DMS153 treated with DMSO at 0.1 percent for 48 hours (cell line): Measurements from ENCODE around the gene GRIK4.

Experiments
- DNase-seq: peaks from one replicate; lab custom pipeline; 2025; ENCODE audit not compliant: unreplicated experiment; lab: John Stamatoyannopoulos, UW

The GRIK4 gene

DNA sequence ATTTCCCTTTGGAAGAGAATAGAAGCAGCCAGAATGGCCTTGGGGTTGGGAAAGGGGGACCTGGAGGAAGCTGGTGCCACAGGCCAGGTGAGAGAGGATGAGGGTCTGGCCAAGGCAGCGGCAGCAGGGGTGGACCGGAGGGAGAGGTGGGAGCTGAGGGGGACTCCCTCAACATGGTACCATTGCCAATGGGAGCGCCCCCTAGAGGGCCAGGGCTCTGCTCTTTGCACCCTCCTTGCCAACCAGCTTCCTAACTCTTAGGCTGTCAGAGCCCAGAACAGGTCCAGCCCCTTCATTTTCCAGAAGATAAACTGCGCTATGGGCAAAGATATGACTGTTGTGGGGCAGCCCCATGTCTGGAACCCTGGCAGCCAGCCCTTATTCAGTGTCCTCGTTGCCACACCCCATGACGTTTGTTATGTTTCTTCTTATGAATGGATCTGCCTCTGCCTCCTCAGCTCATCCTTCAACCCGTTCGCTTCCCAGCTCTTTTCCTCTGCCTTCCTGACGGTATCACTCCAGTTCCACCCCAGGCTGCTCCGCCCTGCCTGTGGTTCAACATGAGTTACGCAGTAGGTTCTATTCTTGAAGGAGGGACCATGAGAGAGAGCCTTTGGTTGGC is 185.2 kb downstream of the GRIK4 start:
- DNase-seq: no peak

DNA sequence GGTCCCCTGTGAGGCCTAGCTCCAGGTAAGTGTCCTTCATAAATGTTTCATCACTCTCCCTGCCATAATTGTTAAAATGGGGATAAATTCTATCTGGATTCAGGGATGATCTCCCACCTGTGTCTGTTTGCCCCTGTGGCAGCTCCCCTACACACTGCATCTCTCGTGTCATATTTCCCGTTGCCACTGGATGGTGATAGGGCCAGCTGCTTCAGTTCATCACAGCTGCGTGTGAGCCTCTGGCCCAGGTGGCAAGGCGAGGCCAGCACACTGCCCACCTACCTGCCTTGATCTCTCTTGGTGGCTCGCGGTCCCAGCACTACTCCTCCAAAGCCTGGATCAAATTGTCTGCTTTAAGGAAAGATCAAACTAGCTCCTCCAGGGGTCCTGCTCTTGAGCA is 187.4 kb downstream of the GRIK4 start:
- no peak for DNase-seq

DNA sequence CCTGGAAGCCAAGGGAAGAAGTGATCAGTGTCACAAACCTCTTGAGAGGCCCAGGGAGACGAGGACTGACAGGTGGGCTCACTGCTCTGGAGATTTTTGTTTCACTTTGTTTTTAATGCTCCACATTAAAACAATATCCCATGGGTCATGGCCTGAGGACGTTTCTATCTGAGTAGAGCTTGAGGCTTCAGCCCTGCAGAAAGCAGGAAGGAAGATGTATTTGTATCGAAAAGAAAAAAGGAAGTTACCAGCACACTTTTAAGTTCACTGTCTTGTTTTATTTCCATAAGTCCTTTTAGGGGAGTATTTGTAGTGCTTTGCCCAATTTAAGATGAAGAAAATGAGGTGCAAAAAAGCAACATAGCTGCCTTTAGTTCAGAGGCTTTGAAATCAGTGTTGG is 191.1 kb downstream of the GRIK4 start:
- DNase-seq: no peak

DNA sequence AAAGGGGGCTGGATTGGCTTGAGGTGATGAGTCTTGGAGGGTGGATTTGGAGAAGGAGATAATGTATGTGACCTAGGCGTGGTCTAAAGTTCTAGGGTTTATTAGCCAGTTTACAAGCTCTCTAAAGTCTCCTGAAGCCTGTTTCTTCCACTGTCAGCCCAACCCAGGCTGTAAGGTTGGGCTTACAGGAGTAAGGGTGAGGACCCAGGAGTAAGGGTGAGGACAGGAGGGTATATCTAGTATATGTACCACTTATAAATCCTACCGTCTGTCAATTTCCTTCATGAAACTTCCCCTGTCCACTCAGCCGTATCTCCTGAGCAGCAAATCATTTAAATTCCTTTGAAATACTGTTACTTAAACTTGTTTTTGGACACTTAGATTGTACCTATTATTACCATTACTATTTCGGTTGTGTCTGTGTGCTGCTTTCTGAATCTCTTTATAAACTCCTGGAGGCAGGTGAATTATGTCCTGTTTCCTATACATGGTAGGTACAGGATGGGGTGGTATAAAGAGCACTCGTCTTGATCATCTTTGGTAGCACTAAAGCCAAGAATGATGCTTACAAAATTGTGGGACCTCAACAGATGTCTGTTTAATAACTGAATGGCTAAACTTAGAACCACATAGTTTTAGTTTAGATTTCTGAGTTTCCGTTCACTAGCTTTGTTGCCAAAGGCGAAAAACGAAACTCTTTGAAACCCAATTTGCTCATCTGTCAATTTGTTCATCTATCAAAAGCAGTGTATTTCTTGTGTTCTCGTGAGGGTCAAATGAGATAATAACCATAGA is 192.0 kb downstream of the GRIK4 start:
- no peak for DNase-seq

DNA sequence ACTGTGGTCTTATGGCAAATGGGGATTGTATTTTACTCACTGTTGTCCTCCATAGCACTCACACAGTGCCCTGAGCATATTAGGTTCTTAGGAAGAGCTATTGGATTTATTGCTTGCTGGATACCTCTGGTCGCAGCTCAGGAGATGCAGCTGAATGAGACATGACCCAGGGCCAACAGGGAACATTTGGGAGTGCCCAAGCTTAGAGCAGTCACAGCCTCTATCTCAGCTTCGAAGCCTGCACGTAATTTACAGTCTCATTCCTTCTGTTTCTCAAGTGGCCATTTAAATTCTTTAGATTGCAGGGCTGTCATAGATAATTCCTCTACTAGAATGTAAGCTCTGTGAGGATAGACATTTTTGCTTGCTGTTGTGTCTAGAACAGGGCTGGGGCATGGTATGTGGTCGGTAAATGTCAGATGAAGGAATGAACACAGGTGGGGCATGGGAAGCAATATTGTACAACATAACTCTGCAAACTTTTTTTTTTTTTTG is 192.8 kb downstream of the GRIK4 start:
- DNase-seq: no peak

DNA sequence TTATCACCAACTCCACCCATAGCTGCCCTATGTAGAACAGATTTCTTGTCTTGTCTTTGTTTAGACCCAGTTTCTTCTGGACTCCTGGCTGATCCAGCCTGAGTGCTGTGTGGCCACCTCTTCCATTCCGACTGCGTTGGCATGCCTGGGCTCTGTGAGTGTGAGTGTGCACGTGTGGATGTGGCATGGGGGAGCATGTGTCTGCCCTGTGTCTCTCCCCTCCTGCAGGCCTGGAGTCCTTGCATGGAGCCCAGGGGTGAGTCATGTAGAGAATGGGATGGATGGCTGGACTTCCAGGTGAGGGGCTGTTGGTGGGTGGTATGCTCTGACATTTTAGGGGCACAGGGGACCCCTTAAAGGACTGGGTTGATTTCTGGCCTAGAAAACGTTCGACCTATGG is 194.7 kb downstream of the GRIK4 start:
- DNase-seq: no peak

DNA sequence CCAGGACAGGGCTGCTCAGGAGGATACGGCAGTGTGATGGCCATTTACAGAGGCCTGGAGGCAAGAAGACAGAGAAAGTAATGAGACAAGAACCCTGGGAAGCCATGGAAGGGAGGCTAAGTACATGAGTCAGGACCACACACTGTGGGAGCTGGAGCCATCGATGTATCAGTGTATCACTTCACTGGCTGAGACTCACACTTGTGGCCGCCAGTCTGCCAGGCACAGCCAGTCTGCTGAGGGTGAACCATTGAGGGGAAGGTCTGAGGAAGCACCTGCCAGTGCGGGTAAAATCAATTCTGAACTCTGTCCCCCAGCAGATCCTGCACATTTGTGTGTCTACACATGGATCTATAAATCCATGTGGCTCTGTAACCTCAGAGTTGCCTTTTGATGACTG is 195.6 kb downstream of the GRIK4 start:
- DNase-seq: no peak

DNA sequence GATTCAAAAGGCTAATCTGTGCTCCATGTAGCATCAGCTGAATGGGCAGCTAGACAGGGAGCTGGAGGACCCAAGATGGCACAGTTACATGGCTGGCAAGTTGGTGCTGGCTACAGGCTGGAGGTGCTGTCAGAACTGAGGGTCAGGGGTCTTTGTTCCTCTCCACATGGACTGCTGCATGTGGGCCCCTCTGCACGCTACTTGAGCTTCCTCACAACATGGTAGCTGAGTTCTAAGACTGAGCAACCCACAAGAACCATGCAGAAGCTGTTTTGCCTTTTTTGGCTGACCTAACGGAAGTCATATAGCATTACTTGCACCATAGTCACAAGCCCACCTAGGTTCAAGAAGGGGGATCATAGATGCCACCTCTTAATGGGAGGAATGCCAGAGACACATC is 196.1 kb downstream of the GRIK4 start:
- DNase-seq: no peak

DNA sequence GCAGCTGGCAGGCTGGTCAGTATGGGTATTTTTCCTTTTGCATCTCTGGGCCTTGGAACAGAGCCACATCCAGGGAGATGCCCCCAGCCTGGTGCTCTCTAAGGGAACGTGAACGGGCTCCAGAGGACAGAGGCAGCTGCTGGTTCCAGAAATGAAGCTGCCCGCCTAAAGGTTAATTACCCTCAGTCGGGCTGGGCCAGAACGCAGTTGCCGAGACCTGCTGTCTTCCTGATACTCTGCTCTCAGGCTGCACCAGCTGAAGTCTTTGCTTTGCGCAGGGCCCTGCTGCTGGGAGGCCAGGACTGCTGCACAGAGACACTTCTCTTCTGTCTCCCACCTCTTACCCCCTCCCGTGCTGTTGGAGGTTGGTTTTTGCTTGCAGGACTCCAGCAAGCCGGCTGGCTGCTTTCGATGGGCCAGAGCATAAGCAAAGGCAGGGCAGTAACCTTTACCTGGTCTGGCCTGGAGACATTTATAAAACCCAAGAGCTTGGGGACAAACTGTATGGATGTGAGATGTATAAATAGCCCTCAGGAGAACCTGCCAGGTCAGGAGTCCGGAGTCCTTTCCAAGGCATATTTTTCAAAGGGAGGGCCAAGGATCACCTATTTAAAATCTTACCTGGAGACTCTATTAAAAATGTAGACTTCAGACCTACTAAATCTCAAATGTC is 197.1 kb downstream of the GRIK4 start:
- no peak for DNase-seq

DNA sequence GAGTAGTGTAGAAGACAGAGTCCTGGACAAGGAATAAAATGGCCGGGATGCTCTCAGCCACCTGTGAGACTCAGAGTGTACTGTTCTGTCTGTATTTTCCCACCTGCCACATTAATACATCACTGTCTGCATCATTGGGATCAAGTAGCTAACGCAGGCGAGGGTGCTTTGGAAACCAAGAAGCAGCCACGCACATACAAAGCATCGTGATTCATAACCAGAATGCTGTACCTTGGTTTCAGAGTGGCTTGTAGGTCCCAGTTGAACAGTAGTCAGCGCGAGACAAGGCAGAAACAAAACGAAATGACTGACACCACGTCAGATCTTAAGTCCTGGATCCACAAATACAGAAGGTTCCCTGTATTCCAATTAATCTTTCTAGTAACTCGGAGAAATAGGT is 198.3 kb downstream of the GRIK4 start:
- no peak for DNase-seq

DNA sequence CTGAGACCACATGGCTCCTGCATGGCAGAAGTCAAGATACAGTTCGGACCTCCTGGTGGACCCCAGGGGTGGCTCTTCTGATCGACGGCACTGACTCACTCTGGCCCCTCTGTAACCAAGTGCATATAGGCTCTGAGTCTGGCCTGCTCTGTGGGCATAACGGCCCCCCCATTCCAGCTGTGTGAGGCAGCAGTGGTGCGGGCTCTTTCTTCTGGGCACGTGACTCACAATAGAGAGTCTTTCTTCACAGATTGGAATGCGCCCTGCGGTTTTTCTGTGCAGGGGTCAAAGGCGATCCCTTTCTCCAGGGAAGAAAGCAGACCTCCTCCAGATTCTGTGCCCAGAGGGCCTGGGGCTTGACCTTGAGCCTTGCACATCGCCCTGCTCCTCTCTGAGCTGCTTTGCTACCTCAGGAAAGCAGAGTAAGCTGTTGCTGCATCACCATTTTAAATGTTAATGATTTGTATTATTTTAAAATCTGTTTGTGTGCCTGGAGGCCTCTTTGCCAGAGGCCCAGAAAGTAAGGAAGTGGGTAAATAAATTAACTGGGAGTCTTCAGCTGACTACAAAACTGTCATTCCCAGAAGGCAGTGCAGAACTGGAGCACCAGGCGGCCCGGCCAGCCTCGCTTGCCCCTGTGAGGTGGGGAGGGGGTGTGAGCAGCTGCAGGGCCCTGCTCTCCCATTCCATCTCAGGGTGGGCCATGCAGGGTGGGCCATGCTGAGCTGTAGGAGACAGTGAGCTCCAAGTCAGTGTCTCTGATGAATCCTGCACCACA is 199.0 kb downstream of the GRIK4 start:
- DNase-seq: no peak

DNA sequence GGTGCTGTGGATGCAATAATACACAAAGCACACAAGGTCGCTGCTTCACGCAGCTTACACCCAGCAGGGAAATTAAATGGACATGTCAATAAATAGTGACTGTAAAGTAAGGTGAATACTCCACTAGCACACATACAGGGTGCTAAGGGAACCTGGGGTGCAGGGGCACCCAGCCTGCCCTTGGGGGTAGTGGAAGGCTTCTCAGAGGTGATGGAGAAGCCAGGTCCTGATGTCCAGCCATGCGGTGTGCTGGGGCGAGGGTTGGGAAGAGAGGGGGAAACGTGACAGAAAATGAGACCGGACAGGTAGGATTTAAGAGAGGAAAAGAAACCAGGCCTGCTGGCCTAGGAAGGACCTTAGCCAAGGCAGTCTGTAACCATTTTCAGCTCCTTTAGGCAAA is 200.5 kb downstream of the GRIK4 start:
- no peak for DNase-seq

DNA sequence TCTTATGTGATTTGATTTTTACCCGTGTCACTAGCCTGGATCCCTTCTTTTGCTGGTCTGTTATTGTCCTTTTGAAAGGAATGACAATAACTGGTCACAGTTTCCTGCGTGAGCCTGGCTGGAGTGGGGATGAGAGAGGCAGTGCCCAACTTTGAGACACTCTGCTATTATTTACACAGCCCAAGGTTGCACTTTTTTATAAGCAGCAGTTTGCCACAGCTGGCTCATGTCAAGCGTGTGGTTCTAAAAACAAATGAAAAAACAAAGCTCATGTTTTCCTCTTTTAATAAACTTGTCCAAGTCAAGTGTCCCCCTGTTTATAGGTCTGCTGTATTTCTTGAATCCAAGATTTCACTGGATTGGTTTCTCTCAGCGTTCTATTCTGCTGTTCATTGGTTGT is 201.3 kb downstream of the GRIK4 start:
- no peak for DNase-seq

DNA sequence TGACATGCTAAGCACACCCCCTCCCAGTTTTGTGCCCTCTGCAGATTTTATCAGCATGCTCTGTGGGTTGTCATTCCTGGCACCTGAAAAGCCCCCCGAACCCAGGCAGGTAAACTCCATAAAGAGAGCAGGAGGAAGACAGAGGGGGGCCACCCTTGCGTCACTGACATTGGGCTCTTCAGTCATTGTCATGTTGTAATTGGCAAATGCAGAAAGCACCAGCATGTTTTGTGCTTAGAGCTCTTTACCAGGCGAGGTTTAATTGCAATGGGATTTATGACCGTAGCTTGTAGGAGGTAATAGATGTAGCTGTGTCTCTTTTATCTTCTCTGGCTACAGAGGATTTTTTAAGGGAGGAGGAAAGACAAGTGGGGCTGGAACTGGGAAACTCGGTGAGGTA is 201.7 kb downstream of the GRIK4 start:
- no peak for DNase-seq

DNA sequence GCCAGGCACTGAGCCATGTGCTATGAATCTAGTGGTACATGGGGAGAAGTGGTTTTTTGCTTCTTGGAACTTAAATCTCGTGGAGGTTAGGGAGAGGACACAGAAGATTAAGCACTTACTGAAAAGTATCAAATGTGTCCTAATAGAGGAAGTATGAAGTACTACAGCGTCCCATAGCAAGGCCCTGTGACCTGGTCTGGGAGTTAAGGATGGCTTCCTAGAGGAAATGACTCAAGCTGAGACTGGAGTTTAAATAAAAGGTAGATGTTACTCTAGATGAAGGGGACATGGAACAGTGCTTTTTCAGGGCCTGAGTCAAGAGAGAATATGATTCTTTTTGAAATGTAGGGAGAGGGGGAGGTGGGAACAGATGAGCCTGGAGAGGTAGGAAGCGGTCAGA is 202.9 kb downstream of the GRIK4 start:
- no peak for DNase-seq

DNA sequence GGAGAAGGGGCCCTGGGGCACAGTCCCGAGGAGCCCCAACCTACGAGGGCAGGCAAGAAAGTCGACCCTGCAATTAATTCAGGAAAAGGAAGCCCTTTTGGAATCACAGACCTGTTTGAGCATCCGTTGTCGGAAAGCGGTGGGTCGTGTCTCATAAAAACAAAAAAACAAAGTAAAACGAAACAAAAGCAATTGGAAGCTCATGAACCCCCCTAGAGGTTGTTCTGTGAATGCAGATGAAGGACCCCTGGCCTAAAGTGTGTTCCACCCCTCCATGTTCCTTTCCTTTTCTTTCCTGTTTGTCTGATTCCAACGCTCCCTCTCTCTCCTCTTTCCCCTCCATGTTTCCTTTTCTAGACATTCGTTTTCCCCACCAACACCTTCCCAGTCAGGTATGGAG is 203.7 kb downstream of the GRIK4 start:
- DNase-seq: no peak

DNA sequence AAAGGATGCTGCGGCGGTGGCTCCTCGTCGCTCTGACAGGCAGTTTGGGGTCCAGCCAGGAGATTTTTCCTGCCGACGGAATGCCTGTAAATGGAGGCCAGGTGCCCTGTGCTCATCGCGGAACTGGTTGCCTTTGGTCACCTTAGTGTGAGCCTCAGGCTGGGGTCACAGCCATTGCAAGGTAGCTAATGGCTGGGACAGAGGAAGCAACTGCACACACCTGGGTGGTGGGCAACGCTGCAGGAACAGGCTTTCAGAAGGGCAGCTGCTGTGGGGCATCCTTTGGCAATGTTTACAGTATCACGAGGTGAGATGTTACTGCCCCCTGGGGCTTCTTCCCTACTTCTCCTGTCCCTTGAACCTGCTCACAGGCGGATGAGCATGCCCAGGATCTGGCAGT is 205.5 kb downstream of the GRIK4 start:
- no peak for DNase-seq

DNA sequence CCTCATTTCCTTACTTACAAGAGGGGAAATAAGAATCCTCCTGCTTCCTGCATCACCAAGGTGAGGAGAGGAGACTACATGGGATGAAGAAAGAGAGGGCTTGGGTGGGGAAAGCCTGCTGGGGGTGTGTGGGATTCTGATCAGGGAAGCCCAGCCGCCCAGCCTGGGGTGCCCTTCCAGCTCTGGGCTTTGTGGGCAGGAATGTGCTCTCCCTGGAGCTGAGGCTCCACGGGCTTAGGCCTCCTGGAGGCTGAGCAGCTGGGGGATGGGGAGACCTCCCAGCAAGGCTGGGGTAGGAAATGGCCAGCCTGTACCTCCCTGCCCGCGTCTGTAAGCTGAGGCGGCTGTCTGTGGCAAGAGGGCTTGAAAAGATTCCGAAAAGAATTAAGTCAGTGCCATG is 206.1 kb downstream of the GRIK4 start:
- no peak for DNase-seq

DNA sequence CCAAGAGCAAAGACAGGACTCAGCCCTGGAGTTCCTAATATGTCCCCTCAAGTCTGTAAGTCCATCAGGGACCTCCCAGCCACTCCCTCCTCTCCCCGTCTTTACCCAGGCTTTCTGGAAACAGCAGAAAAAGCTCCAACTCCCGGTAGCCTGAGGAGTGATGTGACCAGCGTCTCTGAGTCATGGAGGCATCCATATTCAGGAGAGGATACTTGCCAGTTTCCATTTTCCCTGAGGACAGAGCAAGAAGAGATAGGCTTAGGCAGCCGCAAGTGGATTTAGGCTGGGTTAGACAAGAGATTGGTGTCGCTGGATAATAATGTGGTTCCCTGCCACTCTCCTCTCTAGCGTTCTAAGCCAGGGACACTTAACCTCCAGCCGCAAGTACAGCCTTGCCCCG is 206.6 kb downstream of the GRIK4 start:
- no peak for DNase-seq

DNA sequence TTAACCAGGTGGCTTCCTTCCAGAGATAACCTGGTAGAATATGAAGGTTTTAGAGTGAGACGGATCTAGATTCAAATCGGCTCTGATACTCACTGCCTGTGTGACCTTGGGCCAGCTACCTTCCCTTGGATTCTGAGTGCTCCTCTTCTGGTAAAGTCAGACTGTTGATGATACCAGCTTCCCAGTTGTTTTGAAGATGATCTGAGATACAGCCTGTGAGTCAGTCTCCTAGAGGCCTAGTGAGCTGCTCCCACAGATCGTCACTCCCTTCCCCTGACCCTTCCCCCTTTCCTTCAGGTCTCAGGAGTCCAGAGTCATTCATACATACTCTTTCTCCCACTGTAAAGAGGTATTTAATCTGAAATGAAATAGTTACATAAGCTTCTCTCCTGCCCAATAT is 207.8 kb downstream of the GRIK4 start:
- DNase-seq: no peak

DNA sequence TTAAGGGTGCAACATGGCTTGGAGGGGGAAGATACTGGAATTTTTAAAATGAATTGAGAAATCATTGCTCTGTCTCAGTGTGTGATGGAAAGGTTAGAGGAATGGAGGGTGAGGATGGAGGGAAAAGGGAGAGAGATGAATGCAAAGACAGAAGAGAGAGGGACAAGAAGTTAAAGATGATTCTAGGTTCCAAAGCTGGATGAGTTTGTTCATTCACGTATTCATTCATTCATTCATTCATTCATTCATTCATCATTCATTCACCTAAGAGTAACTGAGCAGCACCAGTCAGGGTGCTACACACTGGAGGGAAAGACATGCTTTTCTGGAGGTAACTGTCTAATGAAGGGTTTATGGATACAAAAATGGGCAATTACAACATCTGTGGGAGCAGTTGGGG is 209.2 kb downstream of the GRIK4 start:
- no peak for DNase-seq

DNA sequence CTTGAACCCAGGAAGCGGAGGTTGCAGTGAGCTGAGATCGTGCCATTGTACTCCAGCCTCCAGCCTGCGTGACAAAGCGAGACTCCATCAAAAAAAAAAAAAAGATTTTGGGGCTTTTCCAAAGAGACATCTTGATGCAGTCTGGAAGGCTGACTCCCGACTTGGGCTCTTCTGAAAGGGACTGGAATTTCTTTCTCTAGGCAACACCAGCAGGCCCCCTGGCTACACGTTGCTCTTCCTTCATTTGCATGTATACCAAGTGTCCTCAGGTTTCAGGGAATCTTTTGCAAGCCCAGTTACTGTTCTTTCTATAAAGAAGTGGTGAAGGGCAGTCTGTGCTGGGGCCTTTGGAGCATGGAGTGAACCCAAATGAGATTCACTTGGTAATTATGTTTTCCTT is 211.0 kb downstream of the GRIK4 start:
- no peak for DNase-seq
